Heart right ventricle (tissue), 16 donors: ENCODE measurements around the gene HEATR1. TPM values are rescaled to one million over a fixed set of nuclear protein-coding genes. Genes with fewer than 3 reads are reported as not detected.

Experiments
- ATAC-seq, 8 donors: fragments of 200-7000 bp; cut with Tn5 transposase; one replicate each; pipeline ENCODE4 v1.9.1; 2020; ENCODE audit warnings: mild to moderate bottlenecking in 8 of 8, moderate library complexity in 8 of 8, moderate number of reproducible peaks in 1 of 8
- DNase-seq, 2 donors: peaks; one replicate each; pipeline ENCODE4 v3.0.0-alpha.2; 2020
- H3K27ac ChIP-seq, 10 donors: fragments of 200-600 bp; sonication (generic) in 2 of 10; one replicate each; pipeline versions ENCODE4 v1.5.0 to v1.8.0; 2020 to 2022; ENCODE audit warnings: mild to moderate bottlenecking in 3 of 10
- H3K27me3 ChIP-seq, 7 donors: fragments of 200-600 bp; one replicate each; pipeline ENCODE4 v1.8.0; 2021 to 2022; ENCODE audit warnings: mild to moderate bottlenecking in 2 of 7
- H3K36me3 ChIP-seq, 9 donors: fragments of 200-600 bp; sonication (generic) in 1 of 9; one replicate each; pipeline versions ENCODE4 v1.5.0 to v1.8.0; 2020 to 2022; ENCODE audit warnings: mild to moderate bottlenecking in 2 of 9
- H3K4me1 ChIP-seq, 9 donors: fragments of 200-600 bp; sonication (generic) in 1 of 9; one replicate each; pipeline versions ENCODE4 v1.5.0 to v1.8.0; 2020 to 2022; ENCODE audit warnings: mild to moderate bottlenecking in 4 of 9
- H3K4me3 ChIP-seq, 10 donors: fragments of 200-600 bp; sonication (generic) in 2 of 10; one replicate each; pipeline versions ENCODE4 v1.5.0 to v1.8.0; 2020 to 2022; ENCODE audit warnings: mild to moderate bottlenecking in 7 of 10, moderate library complexity in 2 of 10
- H3K9me3 ChIP-seq, 11 donors: fragments of 200-600 bp in 10 of 11; sonication (generic) in 2 of 11; one replicate each; pipeline versions ENCODE4 v1.5.0 to v1.8.0; 2013 to 2022; ENCODE audit warnings: mild to moderate bottlenecking in 2 of 11, control low read depth in 1 of 11, moderate library complexity in 1 of 11
- WGBS, 2 donors: extraction: QIAGEN DNeasy Blood & Tissue Kit; methylation state at CpG; one replicate each; pipeline ENCODE4 v1.1.7; 2013; ENCODE audit warnings: inconsistent platforms in 1 of 2; 5-methylcytosine and 5-hydroxymethylcytosine counted together
- intact Hi-C, 10 donors: fragments of 100-400 bp; cut with DNase I; formaldehyde crosslinking; loops; one replicate each; pipeline versions ENCODE4 v1.11.1 to v1.14.2; 2022
- polyA plus RNA-seq, 2 donors: library from polyadenylated mRNA; stranded (reverse); fragments of 200-250 nt; gene quantifications; one replicate each; pipeline ENCODE4 v1.2.3, GENCODE V29; 2013
- total RNA-seq, 10 donors: library from RNA; stranded (reverse); fragmentation: NEBNext Ultra II Directional in 3 of 10; extraction: Animal tissue kit (Norgen Biotek cat#: 25700) in 3 of 10; gene quantifications; one replicate each; pipeline versions ENCODE4 v1.2.1 to v1.2.4, GENCODE V29; 2021 to 2023
- TF ChIP-seq, protein P1 (sequence below), 9 donors: fragments of 200-600 bp; sonication (generic) in 2 of 9; IDR thresholded peaks; one replicate each; pipeline versions ENCODE4 v1.5.0 to v1.8.0; 2021 to 2022; ENCODE audit warnings: antibody characterized with exemption in 9 of 9, mild to moderate bottlenecking in 5 of 9, moderate library complexity in 1 of 9
- donor health status: Arrhythmogenic right ventricular cardiomyopathy.
- donor health status: ischemic (EF 13 %, LVEDD 7.1; RV severe dilation, severe dysfunction).
- donor health status: healthy with polysubstance abuse.
- donor health status: DM: no; HTN: yes; CAD: no.
- donor health status: DM: no; HTN: no; CAD: no.
- donor health status: ischemic (EF 25% LVEDD 6.9; RV normal size, moderate dysfunction).
- donor health status: ischemic (EF 25% LVEDD 5.7; RV mildly dilated, moderate dysfunction).
- donor health status: healthy.
- donor health status: DM: yes; HTN: yes; CAD: no.
- donor health status: Ischemic cardiomyopathy.
- donor health status: ischemic (EF 35%, LVEDD 5.7; RV mildly dilated, moderate dysfunction).
- donor health status: nonischemic (EF 11% LVEDD 7.7; RV severe dilation, severe dysfunction).
- donor health status: DM: yes; HTN: yes; CAD: no.
- donor health status: PGD.
- donor health status: ischemic (EF 29% LVEDD 5.4; RV normal size, mild dysfunction).
- donor health status: nonischemic (EF 23%, LVEDD 6.1; RV moderate dilation, normal function).

The HEATR1 gene
- total and polyA plus RNA-seq, 12 donors: 2.2 to 15.5 (median 10.5) TPM

DNA sequence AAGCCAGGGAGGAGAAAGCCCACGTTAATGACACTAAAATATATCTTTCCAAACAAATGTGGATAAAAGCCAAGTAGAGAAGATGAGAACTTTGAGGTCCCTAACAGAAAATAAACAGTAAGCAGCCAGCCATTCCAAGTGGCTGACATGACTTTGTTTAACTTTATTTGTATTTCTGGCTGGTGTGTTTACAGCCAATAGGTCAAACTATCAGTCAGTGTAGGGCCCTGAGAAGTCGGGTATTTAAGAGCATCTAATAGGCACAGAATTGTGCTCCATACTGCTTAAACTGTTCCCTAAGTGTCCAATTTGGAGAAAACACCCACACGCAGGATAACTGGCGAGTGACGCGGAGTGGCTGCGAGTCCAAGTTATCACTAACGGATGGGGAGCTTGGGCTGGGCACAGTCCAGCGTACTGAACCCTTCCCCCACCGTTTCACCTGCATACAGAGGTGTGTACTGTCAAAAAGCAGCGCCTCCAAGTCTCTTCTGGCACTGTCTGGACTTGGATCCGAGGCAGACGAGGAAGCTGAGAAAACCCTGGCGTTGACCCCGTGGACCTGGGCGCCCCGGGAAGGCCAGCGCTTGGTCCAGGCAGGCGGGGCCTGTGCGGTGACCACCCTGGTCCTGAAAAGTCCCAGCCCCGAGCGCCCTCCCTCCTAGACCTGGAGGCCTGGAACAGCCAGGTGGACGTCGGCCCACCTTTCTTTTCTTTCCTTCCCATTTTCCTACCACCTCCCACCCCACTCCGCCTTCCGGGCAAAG lies 81.2 kb downstream of the HEATR1 start:
- 13 to 16% methylated on average over 26 of the region's 26 CpGs for WGBS, 2 donors

DNA sequence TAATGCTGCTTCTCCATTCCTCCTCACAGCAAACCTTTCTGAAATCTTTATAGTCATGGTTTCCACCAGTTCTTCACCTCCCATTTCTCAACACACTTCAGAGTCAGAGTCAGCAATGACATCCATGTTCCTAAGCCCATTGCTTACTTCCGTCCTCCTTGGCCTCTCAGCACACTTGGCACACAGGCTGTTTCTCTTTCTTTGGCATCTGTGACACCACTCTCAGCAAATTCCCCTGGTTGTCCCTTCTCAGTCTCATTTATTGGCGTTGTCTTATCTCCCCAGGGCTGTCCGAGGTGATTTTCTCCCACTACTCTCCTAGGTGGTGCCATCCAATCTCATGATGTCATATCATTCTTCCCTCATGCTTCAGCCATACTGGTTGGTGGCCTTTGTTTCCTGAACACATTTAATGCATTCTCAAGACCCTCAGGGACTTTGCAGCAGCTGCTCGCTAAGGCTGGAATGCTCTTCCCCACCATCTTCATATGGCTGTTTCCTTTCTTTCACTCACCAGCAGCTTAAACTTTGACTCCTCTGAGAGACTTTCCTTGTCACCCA lies 83.8 kb downstream of the HEATR1 start:
- 42 to 45% methylated on average over 4 of the region's 4 CpGs for WGBS, 2 donors

More for the DNA sequence above, 81.2 kb downstream of the HEATR1 start:
- no peaks in the 10 kb centered on the region for H3K9me3 ChIP-seq
- peaks cover 0 to 28% (median 21%) of the 10 kb centered on the region in 9 donors for H3K36me3 ChIP-seq
- no peaks in the 10 kb centered on the region for H3K27me3 ChIP-seq
- H3K4me3 ChIP-seq: peak overlapping the region; percentile 54 to 100 (median 90)
- TF ChIP-seq, protein P1, sequence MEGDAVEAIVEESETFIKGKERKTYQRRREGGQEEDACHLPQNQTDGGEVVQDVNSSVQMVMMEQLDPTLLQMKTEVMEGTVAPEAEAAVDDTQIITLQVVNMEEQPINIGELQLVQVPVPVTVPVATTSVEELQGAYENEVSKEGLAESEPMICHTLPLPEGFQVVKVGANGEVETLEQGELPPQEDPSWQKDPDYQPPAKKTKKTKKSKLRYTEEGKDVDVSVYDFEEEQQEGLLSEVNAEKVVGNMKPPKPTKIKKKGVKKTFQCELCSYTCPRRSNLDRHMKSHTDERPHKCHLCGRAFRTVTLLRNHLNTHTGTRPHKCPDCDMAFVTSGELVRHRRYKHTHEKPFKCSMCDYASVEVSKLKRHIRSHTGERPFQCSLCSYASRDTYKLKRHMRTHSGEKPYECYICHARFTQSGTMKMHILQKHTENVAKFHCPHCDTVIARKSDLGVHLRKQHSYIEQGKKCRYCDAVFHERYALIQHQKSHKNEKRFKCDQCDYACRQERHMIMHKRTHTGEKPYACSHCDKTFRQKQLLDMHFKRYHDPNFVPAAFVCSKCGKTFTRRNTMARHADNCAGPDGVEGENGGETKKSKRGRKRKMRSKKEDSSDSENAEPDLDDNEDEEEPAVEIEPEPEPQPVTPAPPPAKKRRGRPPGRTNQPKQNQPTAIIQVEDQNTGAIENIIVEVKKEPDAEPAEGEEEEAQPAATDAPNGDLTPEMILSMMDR (IDR thresholded peaks at IDR 0.05): no peak
- H3K27ac ChIP-seq: peak overlapping the region; percentile 53 to 99 (median 94)
- DNase-seq: peak; percentile 28 to 42
- intact Hi-C loops: loop anchor here in 3 of 10 donors (10.0 kb wide), 2 partner anchors 238 to 418 kb away; partner anchors contain the start of gene ERO1B (in 1 of the 3)
- peak; percentile 35 to 75 (median 56) for ATAC-seq
- peaks cover 2 to 21% (median 17%) of the 10 kb centered on the region in 9 donors for H3K4me1 ChIP-seq

DNA sequence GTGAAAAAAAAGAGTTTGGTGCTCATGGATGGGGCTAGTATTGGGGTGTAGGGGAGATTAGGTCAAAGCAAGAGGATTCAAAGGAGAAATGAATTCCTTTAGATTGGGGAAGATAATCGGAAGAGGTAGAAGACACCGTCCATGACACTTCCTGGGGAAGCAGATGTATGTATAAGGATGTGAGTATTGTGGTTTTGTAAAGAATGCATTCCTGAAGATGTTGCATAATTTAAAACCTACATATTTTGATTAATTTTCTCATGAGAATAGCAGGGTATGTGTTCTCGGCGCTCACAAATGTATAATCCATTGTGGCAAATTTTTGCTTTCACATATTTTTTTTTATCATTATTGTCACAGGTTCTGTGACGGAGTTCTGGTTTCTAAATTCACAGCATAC lies 86.0 kb downstream of the HEATR1 start:
- Histone ChIP-seq H3K4me3 (no peak overlapping the region), H3K4me1 (peaks cover 0 to 14% (median 7%) of the 10 kb centered on the region in 9 donors), H3K36me3 (no peaks in the 10 kb centered on the region), H3K27me3 (no peaks in the 10 kb centered on the region), H3K9me3 (no peaks in the 10 kb centered on the region), H3K27ac (no peak overlapping the region)
- WGBS, 2 donors: 72 to 78% methylated on average over 5 of the region's 5 CpGs
- no peak for ATAC-seq
- intact Hi-C loops: no loop called here
- TF ChIP-seq, protein P1 (IDR thresholded peaks at IDR 0.05): no peak
- no peak for DNase-seq

More for the DNA sequence above, 83.8 kb downstream of the HEATR1 start:
- no peak overlapping the region for H3K4me3 ChIP-seq
- H3K9me3 ChIP-seq: no peaks in the 10 kb centered on the region
- peaks cover 0 to 2% (median 0%) of the 10 kb centered on the region in 9 donors for H3K36me3 ChIP-seq
- ATAC-seq: no peak
- no peaks in the 10 kb centered on the region for H3K27me3 ChIP-seq
- no peak for DNase-seq
- TF ChIP-seq, protein P1 (IDR thresholded peaks at IDR 0.05): no peak
- peaks cover 2 to 23% (median 16%) of the 10 kb centered on the region in 9 donors for H3K4me1 ChIP-seq
- H3K27ac ChIP-seq: no peak overlapping the region
- intact Hi-C loops: loop anchor here in 3 of 10 donors (10.0 kb wide), 2 partner anchors 236 to 416 kb away; partner anchors contain the start of gene ERO1B (in 1 of the 3)

DNA sequence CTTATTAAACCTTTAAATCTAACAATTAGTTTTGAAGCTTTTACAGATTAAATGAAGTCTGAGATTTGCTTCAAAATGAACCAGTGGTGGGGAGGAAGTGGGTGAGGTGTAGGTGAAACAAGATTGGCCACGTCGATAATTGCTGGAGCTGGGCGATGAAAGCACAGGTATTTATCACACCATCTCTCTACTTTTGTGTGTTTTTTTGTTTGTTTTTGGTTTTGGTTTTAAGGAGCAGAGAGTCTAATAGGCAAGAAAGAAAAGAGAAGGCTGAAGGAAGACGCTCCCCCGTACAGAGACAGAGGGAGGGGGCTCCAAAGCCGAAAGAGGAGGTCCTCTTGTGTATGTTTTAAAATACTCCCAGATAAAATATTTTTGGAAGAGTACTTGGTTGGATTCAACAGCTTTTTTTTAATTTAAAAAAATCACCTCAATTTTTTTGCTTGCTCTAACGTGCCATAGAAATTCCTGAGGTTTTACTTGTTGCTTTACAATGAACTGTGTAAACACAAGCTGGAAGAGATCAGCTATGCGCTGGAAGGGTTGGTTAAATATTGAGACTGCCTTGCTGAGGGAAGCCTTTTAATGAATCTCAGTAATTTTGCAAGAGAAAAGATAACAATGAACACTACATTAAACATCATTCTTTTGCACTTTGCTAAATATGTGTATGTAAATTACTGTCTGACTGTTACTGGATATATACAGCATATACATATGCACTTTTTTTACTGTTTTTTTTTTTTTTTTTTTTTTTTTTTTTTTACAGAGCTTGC lies 87.2 kb downstream of the HEATR1 start:
- Histone ChIP-seq H3K4me1 (peaks cover 0 to 8% (median 0%) of the 10 kb centered on the region in 9 donors), H3K4me3 (no peak overlapping the region), H3K27me3 (no peaks in the 10 kb centered on the region), H3K9me3 (no peaks in the 10 kb centered on the region), H3K27ac (peak overlapping the region in 1 of 10 donors; percentile 58), H3K36me3 (no peaks in the 10 kb centered on the region)
- intact Hi-C loops: no loop called here
- TF ChIP-seq, protein P1 (IDR thresholded peaks at IDR 0.05): no peak
- WGBS, 2 donors: 56 to 64% methylated on average over 8 of the region's 8 CpGs
- no peak for DNase-seq
- no peak for ATAC-seq
